GM12873 (cell line): ENCODE data around the gene PSMG3.

Source experiments
- CTCF ChIP-seq: IDR thresholded peaks from 2 replicates; pipeline ENCODE4 v1.5.1; 2012; ENCODE audit warnings: low read depth, mild to moderate bottlenecking, moderate library complexity, low read length, control low read depth; ENCODE audit not compliant: insufficient read depth; ENCODE audit errors: missing control alignments

Gene PSMG3

GRCh38 chr7:1609023-1609422 lies 39.2 kb upstream of the PSMG3 start:
- TF ChIP-seq CTCF = no peak

GRCh38 chr7:1608318-1608717 lies 38.5 kb upstream of the PSMG3 start:
- TF ChIP-seq CTCF = no peak

GRCh38 chr7:1607696-1608095 lies 37.9 kb upstream of the PSMG3 start:
- no peak for TF ChIP-seq CTCF

GRCh38 chr7:1607001-1607400 lies 37.2 kb upstream of the PSMG3 start:
- no peak for TF ChIP-seq CTCF

DNA sequence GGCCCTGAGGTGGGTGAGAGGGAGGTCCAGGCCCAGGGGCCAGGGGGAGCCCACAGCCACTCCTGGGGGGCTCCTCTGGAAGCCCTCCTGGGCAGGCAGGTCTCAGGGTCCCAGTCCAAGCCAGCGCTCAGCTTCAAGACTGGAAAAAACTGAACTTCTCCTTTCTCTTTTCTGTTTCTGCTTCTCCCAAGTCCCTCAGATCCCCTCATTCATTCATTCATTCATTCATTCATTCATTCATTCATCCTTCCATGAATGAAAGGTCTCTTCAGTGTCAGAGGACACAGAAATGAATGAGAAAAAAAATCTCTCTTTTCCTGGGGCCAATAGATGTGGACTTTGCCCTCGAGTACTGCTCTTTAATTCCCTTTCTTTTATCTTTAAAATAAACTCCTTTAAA lies 34.6 kb upstream of the PSMG3 start:
- TF ChIP-seq CTCF = no peak

GRCh38 chr7:1603346-1604225 lies 33.8 kb upstream of the PSMG3 start:
- no peak for TF ChIP-seq CTCF

DNA sequence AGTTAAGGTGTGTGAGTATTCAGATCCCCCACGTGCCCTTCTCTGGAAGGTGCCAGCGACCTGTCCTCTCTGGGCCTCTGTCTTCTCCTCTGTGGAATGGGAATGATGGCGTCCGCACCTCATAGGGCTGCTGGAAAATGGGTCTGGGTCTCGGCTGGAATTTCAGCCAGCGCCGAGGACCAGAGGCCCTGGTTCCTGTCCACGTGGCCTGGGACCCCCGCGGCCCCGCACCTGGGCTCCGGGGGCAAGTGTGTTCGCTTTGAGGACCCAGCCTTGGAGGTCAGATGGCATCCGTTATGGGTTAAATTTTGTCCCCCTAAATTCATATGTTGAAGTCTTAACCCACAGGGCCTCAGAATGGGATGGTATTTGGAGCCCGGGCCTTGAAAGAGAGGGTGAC lies 32.6 kb upstream of the PSMG3 start:
- TF ChIP-seq CTCF = no peak
